Measurements from ENCODE around the gene CCL4L2. TPM values are rescaled to one million over a fixed set of nuclear protein-coding genes. Genes with fewer than 3 reads are reported as not detected.
"Not testable (repeated sequence)": the region's sequence is repeated elsewhere in the genome, so short reads cannot be mapped to it uniquely, and the experiment has no call there.

Gene CCL4L2
- total and polyA plus RNA-seq, 2 of the 8 experiments (the other 6 are each of a cell fraction or from before 2014, with no cell fraction given), result not detected

GRCh38 chr17:36190549-36191330, 20.1 kb upstream of the CCL4L2 start:
- not testable (repeated sequence) for H3K27ac ChIP-seq (ENCODE audit: low read depth, low read length); H3K56ac ChIP-seq (replicated peaks; ENCODE audit: insufficient read length, low read depth, low read length)

More at GRCh38 chr17:36190549-36191330, 20.1 kb upstream of the CCL4L2 start:
- H3K23me2 ChIP-seq (ENCODE audit: low read depth, low read length); H3K23ac ChIP-seq (ENCODE audit: insufficient read length); H3K14ac ChIP-seq (ENCODE audit: insufficient read length); H3K9ac ChIP-seq (replicated peaks in 1 of 4; ENCODE audit: extremely low read depth in 1 of 4, low read depth in 3 of 4, low read length in 3 of 4); H3K4me1 ChIP-seq (replicated peaks in 1 of 4; ENCODE audit: control insufficient read depth in 3 of 4, insufficient read depth in 4 of 4, low read length in 3 of 4); H2BK5ac ChIP-seq (ENCODE audit: low read depth, low read length); H2AK5ac ChIP-seq (ENCODE audit: low read depth, low read length); FAIRE-seq; H2BK12ac ChIP-seq (ENCODE audit: low read depth, low read length); H3K18ac ChIP-seq (ENCODE audit: extremely low read depth, low read length); H3K27me3 ChIP-seq (replicated peaks in 1 of 4; ENCODE audit: control insufficient read depth in 3 of 4, extremely low read depth in 1 of 4, insufficient read depth in 3 of 4, low read length in 3 of 4); H3K4ac ChIP-seq (replicated peaks; ENCODE audit: insufficient read length, low read depth, low read length); H4K91ac ChIP-seq (replicated peaks; ENCODE audit: insufficient read length, low read length); H3K36me3 ChIP-seq (ENCODE audit: control insufficient read depth in 2 of 4, insufficient read depth in 4 of 4, low read length in 3 of 4); H3K79me2 ChIP-seq (ENCODE audit: control insufficient read depth in 1 of 2, insufficient read depth in 2 of 2, low read length in 2 of 2); H3K4me3 ChIP-seq (ENCODE audit: extremely low read depth in 1 of 4, insufficient read depth in 2 of 4, low read depth in 3 of 4, low read length in 4 of 4); H3K79me1 ChIP-seq (ENCODE audit: low read depth, low read length); H3K9me3 ChIP-seq (ENCODE audit: insufficient read depth in 2 of 2, low read depth in 1 of 2, low read length in 1 of 2); H4K5ac ChIP-seq (ENCODE audit: insufficient read length, low read depth, low read length); DNase-seq (ENCODE audit: low read depth in 1 of 2, low spot score in 2 of 2); H2BK120ac ChIP-seq (replicated peaks; ENCODE audit: low read depth, low read length); H2AFZ ChIP-seq (ENCODE audit: low read length); H4K8ac ChIP-seq (ENCODE audit: extremely low read depth, insufficient read depth, low read length); H4K20me1 ChIP-seq (replicated peaks in 1 of 2; ENCODE audit: control insufficient read depth in 1 of 2, insufficient read depth in 2 of 2, low read length in 2 of 2); H2BK15ac ChIP-seq (ENCODE audit: low read length); H2BK20ac ChIP-seq (ENCODE audit: low read length); POLR2A ChIA-PET (ENCODE audit: partially characterized antibody); H3K4me2 ChIP-seq (ENCODE audit: insufficient read depth in 1 of 2, low read depth in 2 of 2, low read length in 2 of 2): not testable (repeated sequence)
- CTCF ChIA-PET (ENCODE audit: partially characterized antibody), result interaction anchor here (0.6 kb wide), 1 partner anchor 288 kb away, joined by 3 read pairs; no protein-coding TSS in a partner anchor
- 89% methylated on average over 9 of the region's 9 CpGs; no CpG with 5 or more reads in 1 of the 2 experiments for WGBS, 2 experiments (ENCODE audit: extremely low coverage in 1 of 2, insufficient coverage in 1 of 2, insufficient read length in 1 of 2, insufficient replicate concordance in 2 of 2, low coverage in 1 of 2, low lambda C conversion rate in 2 of 2, missing lambda C conversion rate in 1 of 2)

Data from H1 (cell line).